ENCODE results near the gene ANKS1A. TPM values are rescaled to one million over a fixed set of nuclear protein-coding genes. Genes with fewer than 3 reads are reported as not detected.

The ANKS1A gene
- total and polyA plus RNA-seq, 2 of the 4 experiments (the other 2 are of a cell fraction): 7.2 to 7.5 TPM

DNA sequence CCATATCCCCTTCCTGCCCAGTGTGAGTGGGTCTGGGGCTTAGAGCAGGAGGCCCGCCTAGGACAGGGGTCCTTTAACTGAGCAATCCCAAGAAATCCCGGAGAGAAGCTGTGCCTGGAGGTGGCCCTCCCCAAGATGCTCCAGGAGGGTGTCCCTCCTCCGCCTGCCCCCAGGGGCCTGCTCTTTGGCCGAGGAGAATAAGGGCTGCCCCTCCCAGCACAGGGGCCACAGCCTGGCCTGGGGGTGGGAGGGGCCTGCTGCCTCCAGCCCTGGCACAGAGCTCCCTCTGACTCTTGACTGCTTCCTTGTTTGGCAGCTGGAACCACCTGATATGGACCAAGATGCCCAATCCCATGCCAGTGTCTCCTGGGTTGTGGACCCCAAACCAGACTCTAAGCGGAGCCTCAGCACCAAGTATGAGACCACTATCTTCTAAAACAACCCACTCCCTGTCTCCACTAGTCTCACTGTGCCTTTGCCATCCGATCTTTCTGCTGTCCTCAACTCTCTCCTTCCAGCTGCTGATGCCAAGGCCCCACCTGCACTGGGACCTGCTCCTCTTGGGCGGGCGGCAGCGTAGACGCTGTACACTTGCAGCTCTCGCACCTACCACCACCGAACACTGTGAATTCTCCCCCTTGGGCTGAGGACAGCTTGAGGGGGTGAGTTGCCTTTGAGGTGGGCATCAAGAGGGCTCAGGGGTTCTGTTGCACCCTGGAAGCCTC, 197.7 kb downstream of the ANKS1A start:
- no peak overlapping the region for H2AK5ac ChIP-seq (ENCODE audit: low read depth, low read length)
- ChIA-PET CTCF (no interaction called here), POLR2A (ENCODE audit: unreplicated experiment) (no interaction called here)
- no peak overlapping the region for H4K91ac ChIP-seq (ENCODE audit: insufficient read depth, low read depth, low read length)
- H3K4me3 ChIP-seq (ENCODE audit: insufficient read depth, low read depth, low read length): no peak overlapping the region
- TF ChIP-seq, protein P1, sequence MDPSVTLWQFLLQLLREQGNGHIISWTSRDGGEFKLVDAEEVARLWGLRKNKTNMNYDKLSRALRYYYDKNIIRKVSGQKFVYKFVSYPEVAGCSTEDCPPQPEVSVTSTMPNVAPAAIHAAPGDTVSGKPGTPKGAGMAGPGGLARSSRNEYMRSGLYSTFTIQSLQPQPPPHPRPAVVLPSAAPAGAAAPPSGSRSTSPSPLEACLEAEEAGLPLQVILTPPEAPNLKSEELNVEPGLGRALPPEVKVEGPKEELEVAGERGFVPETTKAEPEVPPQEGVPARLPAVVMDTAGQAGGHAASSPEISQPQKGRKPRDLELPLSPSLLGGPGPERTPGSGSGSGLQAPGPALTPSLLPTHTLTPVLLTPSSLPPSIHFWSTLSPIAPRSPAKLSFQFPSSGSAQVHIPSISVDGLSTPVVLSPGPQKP (IDR thresholded peaks at IDR 0.05; ENCODE audit: borderline replicate concordance, low read depth, low read length): no peak
- TF ChIP-seq RCOR1 (IDR thresholded peaks at IDR 0.05; ENCODE audit: insufficient replicate concordance, low read length) (no peak), MXI1 (IDR thresholded peaks at IDR 0.05; ENCODE audit: borderline replicate concordance, low read depth, low read length) (no peak), RFX5 (IDR thresholded peaks at IDR 0.05; ENCODE audit: low read depth, low read length) (no peak), SMC3 (IDR thresholded peaks at IDR 0.05; ENCODE audit: low read depth, low read length) (no peak), RAD21 (IDR thresholded peaks at IDR 0.05; ENCODE audit: low read length) (no peak), POLR2A (IDR thresholded peaks at IDR 0.05; ENCODE audit: low read depth, low read length) (no peak), MAFK (IDR thresholded peaks at IDR 0.05; ENCODE audit: low read depth, low read length) (no peak), MAZ (IDR thresholded peaks at IDR 0.05; ENCODE audit: borderline replicate concordance, low read depth, low read length) (no peak), CHD1 (IDR thresholded peaks at IDR 0.05; ENCODE audit: low read depth, low read length) (no peak), FOS (IDR thresholded peaks at IDR 0.05; ENCODE audit: low read depth, low read length) (no peak)
- TF ChIP-seq, protein P2, sequence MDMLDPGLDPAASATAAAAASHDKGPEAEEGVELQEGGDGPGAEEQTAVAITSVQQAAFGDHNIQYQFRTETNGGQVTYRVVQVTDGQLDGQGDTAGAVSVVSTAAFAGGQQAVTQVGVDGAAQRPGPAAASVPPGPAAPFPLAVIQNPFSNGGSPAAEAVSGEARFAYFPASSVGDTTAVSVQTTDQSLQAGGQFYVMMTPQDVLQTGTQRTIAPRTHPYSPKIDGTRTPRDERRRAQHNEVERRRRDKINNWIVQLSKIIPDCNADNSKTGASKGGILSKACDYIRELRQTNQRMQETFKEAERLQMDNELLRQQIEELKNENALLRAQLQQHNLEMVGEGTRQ (IDR thresholded peaks at IDR 0.05; ENCODE audit: low read depth, low read length): no peak
- TF ChIP-seq, protein P3, sequence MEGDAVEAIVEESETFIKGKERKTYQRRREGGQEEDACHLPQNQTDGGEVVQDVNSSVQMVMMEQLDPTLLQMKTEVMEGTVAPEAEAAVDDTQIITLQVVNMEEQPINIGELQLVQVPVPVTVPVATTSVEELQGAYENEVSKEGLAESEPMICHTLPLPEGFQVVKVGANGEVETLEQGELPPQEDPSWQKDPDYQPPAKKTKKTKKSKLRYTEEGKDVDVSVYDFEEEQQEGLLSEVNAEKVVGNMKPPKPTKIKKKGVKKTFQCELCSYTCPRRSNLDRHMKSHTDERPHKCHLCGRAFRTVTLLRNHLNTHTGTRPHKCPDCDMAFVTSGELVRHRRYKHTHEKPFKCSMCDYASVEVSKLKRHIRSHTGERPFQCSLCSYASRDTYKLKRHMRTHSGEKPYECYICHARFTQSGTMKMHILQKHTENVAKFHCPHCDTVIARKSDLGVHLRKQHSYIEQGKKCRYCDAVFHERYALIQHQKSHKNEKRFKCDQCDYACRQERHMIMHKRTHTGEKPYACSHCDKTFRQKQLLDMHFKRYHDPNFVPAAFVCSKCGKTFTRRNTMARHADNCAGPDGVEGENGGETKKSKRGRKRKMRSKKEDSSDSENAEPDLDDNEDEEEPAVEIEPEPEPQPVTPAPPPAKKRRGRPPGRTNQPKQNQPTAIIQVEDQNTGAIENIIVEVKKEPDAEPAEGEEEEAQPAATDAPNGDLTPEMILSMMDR (conservative IDR thresholded peaks at IDR 0.05; ENCODE audit: low read depth, low read length): no peak
- DNase-seq (no peak), ATAC-seq (ENCODE audit: low read depth) (no peak)
- no peaks in the 10 kb centered on the region for H3K79me1 ChIP-seq (ENCODE audit: low read depth in 1 of 2, low read length in 2 of 2)
- H4K8ac ChIP-seq (ENCODE audit: low read depth in 2 of 2, low read length in 2 of 2): no peak overlapping the region
- WGBS, 2 experiments (ENCODE audit: extremely low coverage in 2 of 2, insufficient read length in 1 of 2): 90% methylated on average over 2 of the region's 12 CpGs; no CpG with 5 or more reads in 1 of the 2 experiments
- peaks cover 50% of the 10 kb centered on the region for H3K36me3 ChIP-seq (ENCODE audit: control insufficient read depth, insufficient read depth, low read length)
- intact Hi-C loops (cut with micrococcal nuclease): no loop called here
- no peaks in the 10 kb centered on the region; the same call in 1 of the 2 replicates for H4K20me1 ChIP-seq (ENCODE audit: insufficient read depth, low read length)
- no peak overlapping the region for H3K14ac ChIP-seq (replicated peaks; ENCODE audit: low read depth, low read length)
- peaks cover 17% of the 10 kb centered on the region for H3K9me1 ChIP-seq (ENCODE audit: insufficient read depth, low read length)
- no peak overlapping the region for H2BK20ac ChIP-seq (ENCODE audit: low read depth, low read length)
- H3K9me3 ChIP-seq (ENCODE audit: control insufficient read depth, insufficient read depth, low read length): no peaks in the 10 kb centered on the region
- dilution Hi-C loops (cut with HindIII; ENCODE audit: low sequenced_read_pairs, unreplicated experiment): no loop called here
- no TSS peak for BruUV-seq (replicated peaks)
- no peak overlapping the region for H3K27ac ChIP-seq (ENCODE audit: insufficient read depth, low read length)
- H3K56ac ChIP-seq (ENCODE audit: extremely low read depth, insufficient read depth, low read length): no peak overlapping the region
- peak overlapping the region; percentile 83 for H2AK9ac ChIP-seq (replicated peaks; ENCODE audit: low read depth, low read length, poor library complexity)
- H3K23ac ChIP-seq (ENCODE audit: low read depth, low read length): no peak overlapping the region
- no peak overlapping the region for H3K4me2 ChIP-seq (ENCODE audit: low read depth, low read length)
- no peak overlapping the region for H3K9ac ChIP-seq (ENCODE audit: low read depth, low read length)
- no peaks in the 10 kb centered on the region for H3K27me3 ChIP-seq (ENCODE audit: control insufficient read depth, insufficient read depth, low read length)
- no peak overlapping the region for H2BK15ac ChIP-seq (ENCODE audit: low read depth, low read length)
- H4K5ac ChIP-seq (ENCODE audit: low read depth, low read length): no peak overlapping the region
- no peak overlapping the region for H2BK120ac ChIP-seq (ENCODE audit: low read depth, low read length)
- no peak overlapping the region for H2BK5ac ChIP-seq (ENCODE audit: low read depth, low read length, poor library complexity, severe bottlenecking)
- peak overlapping the region; percentile 6 for H2AFZ ChIP-seq (replicated peaks; ENCODE audit: low read length, poor library complexity)
- no peak overlapping the region for H3K4ac ChIP-seq (ENCODE audit: low read depth, low read length)
- H3K18ac ChIP-seq (ENCODE audit: low read depth, low read length): no peak overlapping the region
- H3K4me1 ChIP-seq (ENCODE audit: control insufficient read depth, insufficient read depth, low read length): peaks cover 20% of the 10 kb centered on the region
- in situ Hi-C loops (cut with MboI; ENCODE audit: low sequenced_read_pairs): no loop called here

Measured in IMR-90 (cell line).